Activated naive CD8-positive, alpha-beta T cell treated with anti-CD3 and anti-CD28 coated beads, Interleukin-2, amount 10 ng/mL, durations not matched to agents 7 days and 5 days (primary cell): ENCODE data around the gene INPP5A. TPM values are rescaled to one million over a fixed set of nuclear protein-coding genes. Genes with fewer than 3 reads are reported as not detected.
"Not testable (repeated sequence)": the region's sequence is repeated elsewhere in the genome, so short reads cannot be mapped to it uniquely, and the experiment has no call there.

Source experiments
- ATAC-seq: fragments of 150-1000 bp; cut with Tn5 transposase; one replicate; pipeline ENCODE4 v1.10.0; 2021; ENCODE audit warnings: low read depth, moderate library complexity
- POLR2A ChIA-PET: fragments of 350-600 bp; sonication (Branson Sonifier 250); formaldehyde crosslinking; loops from one replicate; lab custom pipeline; 2021; ENCODE audit warnings: antibody characterized with exemption; lab: Charles Lee
- DNase-seq: peaks from one replicate; pipeline ENCODE4 v3.0.0; 2021
- H3K27ac Mint-ChIP-seq: one replicate; pipeline ENCODE4 v1.8.0; 2022; ENCODE audit warnings: mild to moderate bottlenecking, mixed read lengths
- H3K27me3 Mint-ChIP-seq: one replicate; pipeline ENCODE4 v1.8.0; 2022; ENCODE audit warnings: mild to moderate bottlenecking, moderate library complexity, mixed read lengths
- H3K36me3 Mint-ChIP-seq: one replicate; pipeline ENCODE4 v1.8.0; 2021; ENCODE audit warnings: mild to moderate bottlenecking, mixed read lengths
- H3K4me1 Mint-ChIP-seq: one replicate; pipeline ENCODE4 v1.8.0; 2021; ENCODE audit warnings: mixed read lengths
- H3K4me3 Mint-ChIP-seq: one replicate; pipeline ENCODE4 v1.8.0; 2022; ENCODE audit warnings: mild to moderate bottlenecking, moderate library complexity, mixed read lengths
- H3K9me3 Mint-ChIP-seq: one replicate; pipeline ENCODE4 v1.8.0; 2021; ENCODE audit warnings: mixed read lengths
- total RNA-seq, 2 experiments: library from RNA; stranded (reverse); gene quantifications; one replicate each; pipeline ENCODE4 v1.2.3, GENCODE V29; 2021

Gene INPP5A
- total RNA-seq, 2 experiments from 2014 or later, result 14.1 to 15.7 TPM

GRCh38 chr10:132673746-132674145 lies 136.2 kb downstream of the INPP5A start:
- H3K4me1 Mint-ChIP-seq, POLR2A ChIA-PET, ATAC-seq, H3K4me3 Mint-ChIP-seq, H3K27me3 Mint-ChIP-seq, H3K9me3 Mint-ChIP-seq, H3K27ac Mint-ChIP-seq, H3K36me3 Mint-ChIP-seq: not testable (repeated sequence)
- DNase-seq, result peak; percentile 9

GRCh38 chr10:132674311-132674710 lies 136.7 kb downstream of the INPP5A start:
- Mint-ChIP-seq H3K27ac (no peak overlapping the region), H3K27me3 (no peaks in the 10 kb centered on the region), H3K36me3 (peaks cover 3% of the 10 kb centered on the region), H3K9me3 (no peaks in the 10 kb centered on the region), H3K4me3 (no peak overlapping the region), H3K4me1 (no peaks in the 10 kb centered on the region)
- ATAC-seq (no peak), DNase-seq (no peak)
- POLR2A ChIA-PET, result no interaction called here

GRCh38 chr10:132675031-132675740 lies 137.6 kb downstream of the INPP5A start:
- no peak overlapping the region for H3K4me3 Mint-ChIP-seq
- peaks cover 3% of the 10 kb centered on the region for H3K36me3 Mint-ChIP-seq
- no peaks in the 10 kb centered on the region for H3K27me3 Mint-ChIP-seq
- H3K27ac Mint-ChIP-seq, result no peak overlapping the region
- ATAC-seq, result no peak
- DNase-seq, result peak; percentile 15
- POLR2A ChIA-PET, result no interaction called here
- no peaks in the 10 kb centered on the region for H3K9me3 Mint-ChIP-seq
- H3K4me1 Mint-ChIP-seq, result no peaks in the 10 kb centered on the region

GRCh38 chr10:132676193-132676891 lies 138.8 kb downstream of the INPP5A start:
- DNase-seq (peak; percentile 10), ATAC-seq (no peak)
- no peak overlapping the region for H3K4me3 Mint-ChIP-seq
- H3K4me1 Mint-ChIP-seq, result peaks cover 2% of the 10 kb centered on the region
- peaks cover 3% of the 10 kb centered on the region for H3K36me3 Mint-ChIP-seq
- H3K27ac Mint-ChIP-seq, result no peak overlapping the region
- H3K27me3 Mint-ChIP-seq, result no peaks in the 10 kb centered on the region
- POLR2A ChIA-PET, result no interaction called here
- no peaks in the 10 kb centered on the region for H3K9me3 Mint-ChIP-seq

- no peaks in the 10 kb centered on the region for H3K27me3 Mint-ChIP-seq
- no peak overlapping the region for H3K27ac Mint-ChIP-seq
- no peak overlapping the region for H3K4me3 Mint-ChIP-seq
- DNase-seq (peak; percentile 10), ATAC-seq (no peak)
- H3K4me1 Mint-ChIP-seq, result peaks cover 6% of the 10 kb centered on the region
- peaks cover 3% of the 10 kb centered on the region for H3K36me3 Mint-ChIP-seq
- no peaks in the 10 kb centered on the region for H3K9me3 Mint-ChIP-seq
- POLR2A ChIA-PET, result no interaction called here
Observed at GRCh38 chr10:132677096-132677472, 139.5 kb downstream of the INPP5A start.

- Mint-ChIP-seq H3K9me3 (no peaks in the 10 kb centered on the region), H3K36me3 (peaks cover 3% of the 10 kb centered on the region), H3K27ac (no peak overlapping the region), H3K4me1 (peaks cover 6% of the 10 kb centered on the region), H3K4me3 (no peak overlapping the region), H3K27me3 (no peaks in the 10 kb centered on the region)
- DNase-seq (peak; percentile 21), ATAC-seq (no peak)
- POLR2A ChIA-PET, result no interaction called here
Observed at GRCh38 chr10:132677473-132678227, 140.1 kb downstream of the INPP5A start.

GRCh38 chr10:132678436-132679216 lies 141.0 kb downstream of the INPP5A start:
- H3K27ac Mint-ChIP-seq, result no peak overlapping the region
- DNase-seq (peak; percentile 15), ATAC-seq (no peak)
- POLR2A ChIA-PET, result no interaction called here
- peaks cover 6% of the 10 kb centered on the region for H3K4me1 Mint-ChIP-seq
- H3K27me3 Mint-ChIP-seq, result no peaks in the 10 kb centered on the region
- H3K4me3 Mint-ChIP-seq, result no peak overlapping the region
- no peaks in the 10 kb centered on the region for H3K36me3 Mint-ChIP-seq
- H3K9me3 Mint-ChIP-seq, result no peaks in the 10 kb centered on the region

GRCh38 chr10:132679217-132679595 lies 141.6 kb downstream of the INPP5A start:
- POLR2A ChIA-PET, result no interaction called here
- DNase-seq, result peak; percentile 15
- peaks cover 9% of the 10 kb centered on the region for H3K4me1 Mint-ChIP-seq
- no peak overlapping the region for H3K27ac Mint-ChIP-seq
- H3K9me3 Mint-ChIP-seq, result no peaks in the 10 kb centered on the region
- no peak for ATAC-seq
- H3K27me3 Mint-ChIP-seq, result no peaks in the 10 kb centered on the region
- no peaks in the 10 kb centered on the region for H3K36me3 Mint-ChIP-seq
- no peak overlapping the region for H3K4me3 Mint-ChIP-seq

- no peaks in the 10 kb centered on the region for H3K36me3 Mint-ChIP-seq
- H3K9me3 Mint-ChIP-seq, result no peaks in the 10 kb centered on the region
- DNase-seq (no peak), ATAC-seq (no peak)
- peaks cover 14% of the 10 kb centered on the region for H3K4me1 Mint-ChIP-seq
- POLR2A ChIA-PET, result no interaction called here
- no peaks in the 10 kb centered on the region for H3K27me3 Mint-ChIP-seq
- no peak overlapping the region for H3K4me3 Mint-ChIP-seq
- no peak overlapping the region for H3K27ac Mint-ChIP-seq
Observed at GRCh38 chr10:132679640-132680039, 142.1 kb downstream of the INPP5A start.

GRCh38 chr10:132680741-132681140 lies 143.2 kb downstream of the INPP5A start:
- H3K4me1 Mint-ChIP-seq, result peaks cover 18% of the 10 kb centered on the region
- not testable (repeated sequence) for H3K27ac Mint-ChIP-seq

GRCh38 chr10:132681858-132682755 lies 144.5 kb downstream of the INPP5A start:
- DNase-seq (peak; percentile 15), ATAC-seq (no peak)
- Mint-ChIP-seq H3K36me3 (no peaks in the 10 kb centered on the region), H3K27ac (no peak overlapping the region), H3K4me3 (no peak overlapping the region), H3K27me3 (no peaks in the 10 kb centered on the region), H3K4me1 (peaks cover 18% of the 10 kb centered on the region), H3K9me3 (no peaks in the 10 kb centered on the region)
- POLR2A ChIA-PET, result no interaction called here

More at GRCh38 chr10:132680741-132681140, 143.2 kb downstream of the INPP5A start:
- ATAC-seq, H3K27me3 Mint-ChIP-seq, H3K9me3 Mint-ChIP-seq, POLR2A ChIA-PET, H3K36me3 Mint-ChIP-seq, H3K4me3 Mint-ChIP-seq: not testable (repeated sequence)
- DNase-seq, result peak; percentile 15

GRCh38 chr10:132684164-132684891 lies 146.7 kb downstream of the INPP5A start:
- H3K27ac Mint-ChIP-seq, result peak overlapping the region; percentile 32
- H3K36me3 Mint-ChIP-seq, result no peaks in the 10 kb centered on the region
- H3K4me1 Mint-ChIP-seq, result peaks cover 20% of the 10 kb centered on the region
- no peaks in the 10 kb centered on the region for H3K27me3 Mint-ChIP-seq
- peak; percentile 45 for DNase-seq
- POLR2A ChIA-PET, result interaction anchor here (1.7 kb wide), 1 partner anchor 12 kb away, joined by 3 read pairs; no protein-coding TSS in a partner anchor
- peak overlapping the region; percentile 3 for H3K4me3 Mint-ChIP-seq
- ATAC-seq, result peak; percentile 98
- peaks cover 4% of the 10 kb centered on the region for H3K9me3 Mint-ChIP-seq
